ENCODE results near the gene ZMYND10. TPM values are rescaled to one million over a fixed set of nuclear protein-coding genes. Genes with fewer than 3 reads are reported as not detected.

The ZMYND10 gene
- total RNA-seq, 1 experiment from 2014 or later: 1.4 TPM

DNA sequence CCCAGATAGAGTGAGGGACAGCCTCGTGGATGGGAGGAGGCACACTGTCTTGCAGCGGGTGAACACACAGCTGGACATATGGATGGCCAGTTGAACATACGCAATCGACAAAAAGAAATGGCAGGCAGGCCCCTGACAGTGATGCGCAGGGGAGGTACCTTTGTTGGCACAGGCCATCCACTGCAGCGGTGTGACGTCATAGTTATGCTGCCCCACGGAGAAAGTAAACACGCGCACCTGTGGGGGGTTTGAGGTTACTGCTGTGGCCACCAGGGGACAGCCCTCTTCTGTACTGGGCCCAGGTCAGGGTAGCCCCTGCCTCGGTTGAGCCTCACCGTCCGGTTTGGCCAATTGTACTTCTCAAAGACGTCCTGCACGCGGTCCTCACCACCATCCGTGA lies 33.2 kb upstream of the ZMYND10 start:
- H2BK12ac ChIP-seq (ENCODE audit: insufficient read length, low read depth, low read length): no peak overlapping the region
- no peak overlapping the region for H4K8ac ChIP-seq (replicated peaks; ENCODE audit: insufficient read length, low read depth, low read length)
- TF ChIP-seq, protein P1, sequence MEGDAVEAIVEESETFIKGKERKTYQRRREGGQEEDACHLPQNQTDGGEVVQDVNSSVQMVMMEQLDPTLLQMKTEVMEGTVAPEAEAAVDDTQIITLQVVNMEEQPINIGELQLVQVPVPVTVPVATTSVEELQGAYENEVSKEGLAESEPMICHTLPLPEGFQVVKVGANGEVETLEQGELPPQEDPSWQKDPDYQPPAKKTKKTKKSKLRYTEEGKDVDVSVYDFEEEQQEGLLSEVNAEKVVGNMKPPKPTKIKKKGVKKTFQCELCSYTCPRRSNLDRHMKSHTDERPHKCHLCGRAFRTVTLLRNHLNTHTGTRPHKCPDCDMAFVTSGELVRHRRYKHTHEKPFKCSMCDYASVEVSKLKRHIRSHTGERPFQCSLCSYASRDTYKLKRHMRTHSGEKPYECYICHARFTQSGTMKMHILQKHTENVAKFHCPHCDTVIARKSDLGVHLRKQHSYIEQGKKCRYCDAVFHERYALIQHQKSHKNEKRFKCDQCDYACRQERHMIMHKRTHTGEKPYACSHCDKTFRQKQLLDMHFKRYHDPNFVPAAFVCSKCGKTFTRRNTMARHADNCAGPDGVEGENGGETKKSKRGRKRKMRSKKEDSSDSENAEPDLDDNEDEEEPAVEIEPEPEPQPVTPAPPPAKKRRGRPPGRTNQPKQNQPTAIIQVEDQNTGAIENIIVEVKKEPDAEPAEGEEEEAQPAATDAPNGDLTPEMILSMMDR (conservative IDR thresholded peaks at IDR 0.05): no peak
- H4K5ac ChIP-seq (ENCODE audit: insufficient read length, low read depth, low read length): no peak overlapping the region
- H4K91ac ChIP-seq (ENCODE audit: insufficient read length, low read depth, low read length): no peak overlapping the region
- no peak overlapping the region for H2BK15ac ChIP-seq (ENCODE audit: low read depth, low read length)
- H2AK5ac ChIP-seq (ENCODE audit: insufficient read length, low read length): no peak overlapping the region
- Mint-ChIP-seq H3K27ac (peak overlapping the region in 1 of 3 experiments; percentile 68; a peak in 2 of 7 replicates), H3K27me3 (ENCODE audit: low read depth) (peaks cover 5% of the 10 kb centered on the region), H3K9me3 (no peaks in the 10 kb centered on the region), H3K4me1 (peaks cover 9 to 32% of the 10 kb centered on the region in 2 experiments; a peak in 3 of 4 replicates), H3K4me3 (no peak overlapping the region), H3K36me3 (ENCODE audit: insufficient read depth in 1 of 3, low read depth in 3 of 3) (peaks cover 0 to 4% (median 0%) of the 10 kb centered on the region in 3 experiments; a peak in 1 of 7 replicates)
- DNase-seq: no peak
- H3K4me1 ChIP-seq (ENCODE audit: insufficient read depth, low read length): no peaks in the 10 kb centered on the region
- H4K20me1 ChIP-seq (ENCODE audit: control insufficient read depth, insufficient read depth, insufficient read length): peaks cover 2% of the 10 kb centered on the region
- H3K27ac ChIP-seq (ENCODE audit: insufficient read length, low read depth, low read length): no peak overlapping the region
- no peak overlapping the region for H2BK120ac ChIP-seq (ENCODE audit: low read depth, low read length, poor library complexity, severe bottlenecking)
- no peak overlapping the region for H3K14ac ChIP-seq (ENCODE audit: insufficient read depth, low read length)
- H3K56ac ChIP-seq (ENCODE audit: insufficient read length, low read depth, low read length): no peak overlapping the region
- no peak overlapping the region for H3T11ph ChIP-seq (ENCODE audit: low read length)
- H2BK20ac ChIP-seq (ENCODE audit: low read depth, low read length, poor library complexity, severe bottlenecking): no peak overlapping the region
- H3K9ac ChIP-seq (ENCODE audit: extremely low read depth, insufficient read length, low read length): no peak overlapping the region
- H3K4me2 ChIP-seq (ENCODE audit: insufficient read depth, insufficient read length, low read length): no peak overlapping the region
- no peaks in the 10 kb centered on the region for H3K79me2 ChIP-seq (ENCODE audit: insufficient read depth, low read length)
- no peaks in the 10 kb centered on the region for H3K23me2 ChIP-seq (ENCODE audit: insufficient read length, low read depth, low read length, poor library complexity, severe bottlenecking)
- no peak overlapping the region for H3K4ac ChIP-seq (ENCODE audit: low read depth, low read length)
- H3K79me1 ChIP-seq (ENCODE audit: insufficient read depth, low read depth, low read length, poor library complexity, severe bottlenecking): no peaks in the 10 kb centered on the region
- no peaks in the 10 kb centered on the region for H3K9me3 ChIP-seq (ENCODE audit: control insufficient read depth, low read depth, low read length)
- no CpG with 5 or more reads among the region's 17 CpGs for WGBS (ENCODE audit: extremely low coverage, insufficient read length, low lambda C conversion rate)
- H3K23ac ChIP-seq (ENCODE audit: insufficient read length, low read depth, low read length): no peak overlapping the region
- H2BK5ac ChIP-seq (ENCODE audit: insufficient read length, low read length): no peak overlapping the region
- no peak overlapping the region for H2AFZ ChIP-seq (ENCODE audit: low read length)
- no peak overlapping the region for H3K18ac ChIP-seq (ENCODE audit: insufficient read length, low read depth, low read length)
- H3K27me3 ChIP-seq (ENCODE audit: insufficient read depth, low read length): no peaks in the 10 kb centered on the region
